GM10847 (cell line): Measurements from ENCODE around the gene LAMA2.

ENCODE experiments used
- POLR2A ChIP-seq: IDR thresholded peaks from 2 replicates; pipeline ENCODE4 v1.6.1; 2011; ENCODE audit not compliant: insufficient read length; ENCODE audit errors: extremely low read depth

The LAMA2 gene

GRCh38 chr6:129338683-129339082 is 455.7 kb downstream of the LAMA2 start:
- TF ChIP-seq POLR2A: no peak

- TF ChIP-seq POLR2A: no peak
Measured at GRCh38 chr6:129340983-129341382, 458.0 kb downstream of the LAMA2 start.

DNA sequence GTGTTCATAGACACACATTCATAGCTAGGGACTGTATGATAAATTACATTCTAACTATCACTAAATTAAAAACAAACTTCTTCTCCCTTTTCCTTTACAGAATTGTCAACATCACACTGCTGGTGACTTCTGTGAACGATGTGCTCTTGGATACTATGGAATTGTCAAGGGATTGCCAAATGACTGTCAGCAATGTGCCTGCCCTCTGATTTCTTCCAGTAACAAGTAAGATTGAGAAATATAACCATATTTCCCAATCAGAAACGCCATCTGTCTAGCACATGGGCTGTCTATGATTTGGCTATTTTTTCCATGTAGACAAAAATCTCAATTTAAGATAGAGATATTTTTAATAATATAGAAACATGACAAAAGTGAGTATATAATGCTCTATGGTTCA is 459.3 kb downstream of the LAMA2 start:
- TF ChIP-seq POLR2A: no peak

GRCh38 chr6:129342796-129343195 is 459.9 kb downstream of the LAMA2 start:
- TF ChIP-seq POLR2A: no peak

GRCh38 chr6:129344379-129344778 is 461.4 kb downstream of the LAMA2 start:
- no peak for TF ChIP-seq POLR2A

DNA sequence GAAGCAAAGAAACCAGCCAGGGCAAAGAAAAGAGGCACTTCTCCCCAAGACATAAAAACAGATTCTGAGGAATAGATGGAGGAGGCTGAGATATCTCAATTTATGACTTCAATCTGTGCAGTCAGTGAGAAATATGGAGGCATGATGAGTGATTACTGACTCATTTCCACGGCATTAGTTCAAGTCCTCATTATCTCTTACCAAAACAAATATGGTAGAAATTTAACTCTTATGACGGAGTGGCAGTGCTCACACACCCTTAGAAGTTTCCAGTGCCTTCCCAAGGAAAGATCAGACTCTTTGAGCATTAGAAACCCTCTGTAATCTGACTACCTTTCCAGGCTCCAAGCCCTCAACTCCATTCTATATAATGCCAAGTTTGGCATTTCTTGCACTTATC is 463.0 kb downstream of the LAMA2 start:
- TF ChIP-seq POLR2A: no peak

DNA sequence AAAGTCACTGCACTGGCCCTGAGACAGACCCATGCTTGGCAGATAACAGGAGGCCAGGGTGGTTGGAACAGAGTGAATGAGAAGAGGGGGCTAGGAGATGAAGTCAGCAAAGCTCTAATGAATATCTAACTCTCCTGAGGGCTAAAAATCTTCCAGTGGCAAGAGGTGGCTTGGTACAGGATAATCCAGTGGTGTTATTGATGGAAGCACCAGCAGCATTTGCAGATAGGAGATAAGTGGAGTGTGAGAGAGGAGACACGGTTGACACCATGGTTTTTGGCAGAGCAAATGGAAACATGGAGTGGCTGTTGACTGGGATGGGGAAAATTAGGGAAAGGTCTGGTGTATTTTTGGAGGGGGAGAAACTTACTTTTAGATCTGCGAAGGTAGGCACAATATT is 464.0 kb downstream of the LAMA2 start:
- no peak for TF ChIP-seq POLR2A

DNA sequence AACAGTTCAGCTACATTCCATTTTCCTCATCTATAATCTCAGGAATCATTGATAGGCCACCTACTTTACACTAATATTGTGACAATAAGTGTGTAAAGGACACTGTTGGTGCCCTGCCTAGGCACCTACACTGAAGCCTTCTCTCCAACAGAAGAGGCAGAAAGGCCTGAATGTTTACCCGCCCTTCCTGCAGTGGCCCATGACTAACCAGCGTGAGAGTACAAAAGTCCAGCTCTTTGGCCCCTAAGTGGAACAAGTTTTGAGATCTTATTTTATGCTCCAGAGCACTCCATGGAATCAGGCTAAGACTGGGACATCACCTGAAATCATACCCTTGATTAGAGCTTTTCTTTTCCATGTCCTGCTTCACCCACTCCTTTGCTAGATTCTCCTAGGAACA is 467.3 kb downstream of the LAMA2 start:
- no peak for TF ChIP-seq POLR2A

DNA sequence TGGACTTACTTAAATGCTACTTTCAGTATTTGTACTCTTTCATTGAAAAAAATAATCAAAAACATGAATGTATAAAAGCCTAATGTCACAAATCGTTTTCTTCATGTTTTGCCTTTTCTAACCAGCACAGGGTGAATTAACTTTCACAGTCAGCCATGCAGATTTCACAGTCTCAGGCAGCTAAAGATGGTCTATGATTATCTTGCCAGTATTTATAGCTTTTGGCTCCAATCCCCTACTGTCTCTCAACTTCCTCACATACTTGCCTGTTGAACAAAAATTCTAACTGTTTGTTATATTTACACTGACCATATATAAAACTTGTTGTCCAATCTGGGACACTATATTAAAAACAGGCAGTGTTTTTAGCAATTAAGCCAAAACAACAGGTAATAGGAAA is 468.9 kb downstream of the LAMA2 start:
- no peak for TF ChIP-seq POLR2A

DNA sequence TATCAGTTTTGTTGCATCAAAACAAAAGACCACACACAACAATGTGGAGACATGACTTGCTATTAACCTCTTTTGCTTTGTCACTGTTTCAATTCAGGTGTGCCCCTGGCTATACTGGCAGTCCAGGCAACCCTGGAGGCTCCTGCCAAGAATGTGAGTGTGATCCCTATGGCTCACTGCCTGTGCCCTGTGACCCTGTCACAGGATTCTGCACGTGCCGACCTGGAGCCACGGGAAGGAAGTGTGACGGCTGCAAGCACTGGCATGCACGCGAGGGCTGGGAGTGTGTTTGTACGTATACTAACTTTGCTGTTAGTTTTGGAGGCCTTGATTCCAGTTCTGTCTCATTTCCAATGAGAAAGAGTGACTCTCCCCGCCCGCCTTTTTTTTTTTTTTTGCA is 470.1 kb downstream of the LAMA2 start:
- TF ChIP-seq POLR2A: no peak

- no peak for TF ChIP-seq POLR2A
Measured at GRCh38 chr6:129356129-129356528, 473.2 kb downstream of the LAMA2 start.

GRCh38 chr6:129359811-129360681 is 477.1 kb downstream of the LAMA2 start:
- TF ChIP-seq POLR2A: no peak

DNA sequence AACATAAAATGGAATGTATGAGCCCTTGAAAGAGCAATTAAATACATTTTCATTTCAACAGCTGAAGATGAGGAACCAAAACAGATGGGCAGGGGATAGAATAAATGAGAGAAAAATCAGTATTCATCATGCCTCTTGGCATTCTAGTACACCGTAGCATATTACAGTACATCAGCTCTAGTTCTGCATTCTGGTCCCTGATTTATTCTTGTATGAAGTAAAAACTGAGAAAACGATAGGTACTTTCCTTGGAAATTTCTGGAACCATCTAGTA is 477.7 kb downstream of the LAMA2 start:
- no peak for TF ChIP-seq POLR2A

- TF ChIP-seq POLR2A: no peak
Measured at GRCh38 chr6:129364037-129364436, 481.1 kb downstream of the LAMA2 start.

- no peak for TF ChIP-seq POLR2A
Measured at GRCh38 chr6:129364767-129365166, 481.8 kb downstream of the LAMA2 start.

- TF ChIP-seq POLR2A: no peak
Measured at GRCh38 chr6:129368076-129368475, 485.1 kb downstream of the LAMA2 start.

GRCh38 chr6:129368970-129369369 is 486.0 kb downstream of the LAMA2 start:
- TF ChIP-seq POLR2A: no peak
